Neutrophil (primary cell): ENCODE data around the gene OSBPL2.

ENCODE experiments used
- H3K27ac ChIP-seq: fragments of 200-600 bp; sonication (generic); 2 replicates; pipeline ENCODE4 v1.5.1; 2016; ENCODE audit warnings: mild to moderate bottlenecking, moderate library complexity
- H3K27me3 ChIP-seq: fragments of 200-600 bp; sonication (generic); 2 replicates; pipeline ENCODE4 v1.6.0; 2016; ENCODE audit warnings: mild to moderate bottlenecking
- H3K36me3 ChIP-seq: fragments of 200-600 bp; sonication (generic); 2 replicates; pipeline ENCODE4 v1.5.1; 2017
- H3K4me1 ChIP-seq, 2 experiments: fragments of 200-600 bp in 1 of 2; sonication (generic) in 1 of 2; 1 replicate in 1 of 2; 2 replicates in 1 of 2; pipeline versions ENCODE4 v1.5.1 to v1.6.1; 2013 to 2016; ENCODE audit warnings: low read depth in 1 of 2, low read length in 1 of 2, mild to moderate bottlenecking in 1 of 2, moderate library complexity in 1 of 2; ENCODE audit not compliant: control insufficient read depth in 1 of 2, insufficient read depth in 1 of 2
- H3K4me3 ChIP-seq, 2 experiments: fragments of 200-600 bp in 1 of 2; sonication (generic) in 1 of 2; 1 replicate in 1 of 2; 2 replicates in 1 of 2; pipeline ENCODE4 v1.5.1; 2013 to 2016; ENCODE audit warnings: low read depth in 1 of 2, low read length in 1 of 2, mild to moderate bottlenecking in 1 of 2, moderate library complexity in 1 of 2
- H3K9me3 ChIP-seq: fragments of 200-600 bp; sonication (generic); 2 replicates; pipeline ENCODE4 v1.5.1; 2016
- TF ChIP-seq, protein P1 (sequence below): fragments of 200-600 bp; sonication (generic); IDR thresholded peaks from 2 replicates; pipeline ENCODE4 v1.5.1; 2016; ENCODE audit warnings: antibody characterized with exemption

Gene OSBPL2

DNA sequence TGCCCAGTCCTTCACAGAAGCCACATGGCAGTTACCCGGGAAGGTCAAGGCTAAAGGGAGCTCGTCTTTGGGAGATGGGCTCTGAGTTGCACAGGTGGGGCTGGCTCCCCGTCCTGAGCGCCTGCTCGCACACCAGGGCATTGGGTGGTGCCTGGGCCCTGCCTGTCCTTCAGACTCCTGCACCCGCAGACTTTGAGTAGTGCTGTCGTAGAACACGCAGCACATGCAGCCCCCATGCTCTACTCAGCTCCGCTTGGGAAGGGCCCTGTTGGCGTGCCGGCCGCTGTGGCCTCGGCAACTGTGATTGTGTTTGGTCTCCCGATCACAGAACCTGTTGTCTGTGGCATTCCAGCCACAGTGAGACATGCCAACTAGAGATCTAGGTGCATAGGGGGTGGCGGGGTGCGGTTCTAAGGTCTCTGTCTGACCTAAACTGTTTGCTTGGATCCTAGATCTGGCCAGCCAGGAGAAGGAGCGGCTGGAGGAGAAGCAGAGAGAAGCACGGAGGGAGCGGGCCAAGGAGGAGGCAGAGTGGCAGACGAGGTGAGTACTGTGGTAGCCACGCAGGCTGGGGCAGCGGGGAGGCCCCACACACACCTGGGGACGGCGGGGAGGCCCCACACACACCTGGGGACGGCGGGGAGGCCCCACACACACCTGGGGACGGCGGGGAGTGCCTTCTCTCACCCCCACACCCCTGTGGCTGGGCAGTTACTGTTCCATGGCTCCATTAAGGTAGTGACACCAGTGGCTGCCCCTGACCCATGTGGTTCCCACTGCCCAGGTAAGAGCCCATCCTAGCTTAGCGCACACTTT is 53.1 kb downstream of the OSBPL2 start:
- TF ChIP-seq, protein P1, sequence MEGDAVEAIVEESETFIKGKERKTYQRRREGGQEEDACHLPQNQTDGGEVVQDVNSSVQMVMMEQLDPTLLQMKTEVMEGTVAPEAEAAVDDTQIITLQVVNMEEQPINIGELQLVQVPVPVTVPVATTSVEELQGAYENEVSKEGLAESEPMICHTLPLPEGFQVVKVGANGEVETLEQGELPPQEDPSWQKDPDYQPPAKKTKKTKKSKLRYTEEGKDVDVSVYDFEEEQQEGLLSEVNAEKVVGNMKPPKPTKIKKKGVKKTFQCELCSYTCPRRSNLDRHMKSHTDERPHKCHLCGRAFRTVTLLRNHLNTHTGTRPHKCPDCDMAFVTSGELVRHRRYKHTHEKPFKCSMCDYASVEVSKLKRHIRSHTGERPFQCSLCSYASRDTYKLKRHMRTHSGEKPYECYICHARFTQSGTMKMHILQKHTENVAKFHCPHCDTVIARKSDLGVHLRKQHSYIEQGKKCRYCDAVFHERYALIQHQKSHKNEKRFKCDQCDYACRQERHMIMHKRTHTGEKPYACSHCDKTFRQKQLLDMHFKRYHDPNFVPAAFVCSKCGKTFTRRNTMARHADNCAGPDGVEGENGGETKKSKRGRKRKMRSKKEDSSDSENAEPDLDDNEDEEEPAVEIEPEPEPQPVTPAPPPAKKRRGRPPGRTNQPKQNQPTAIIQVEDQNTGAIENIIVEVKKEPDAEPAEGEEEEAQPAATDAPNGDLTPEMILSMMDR, result no peak
- no peak overlapping the region for H3K27ac ChIP-seq
- H3K9me3 ChIP-seq, result peaks cover 5% of the 10 kb centered on the region
- no peak overlapping the region for H3K4me3 ChIP-seq
- H3K36me3 ChIP-seq, result peaks cover 100% of the 10 kb centered on the region
- no peaks in the 10 kb centered on the region for H3K4me1 ChIP-seq
- H3K27me3 ChIP-seq, result no peaks in the 10 kb centered on the region

DNA sequence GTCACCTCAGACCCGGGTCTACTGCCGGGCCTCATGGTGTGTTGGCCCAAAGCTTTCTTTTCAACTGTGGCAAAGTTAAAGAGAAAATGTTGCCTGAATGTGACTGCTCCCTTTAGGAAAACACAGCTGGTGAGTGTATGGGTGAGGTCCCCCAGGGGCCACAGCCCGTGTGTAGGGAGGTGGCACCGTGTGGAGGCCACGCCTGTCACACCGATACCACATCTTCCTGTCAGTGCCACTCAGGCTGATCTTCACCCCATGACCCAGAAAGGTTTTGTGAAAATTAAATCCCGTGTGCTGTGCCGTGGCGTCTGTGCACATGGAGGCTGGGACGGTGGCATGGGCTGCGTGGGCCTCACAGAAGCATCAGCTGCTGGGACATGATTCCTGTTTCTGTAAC is 53.8 kb downstream of the OSBPL2 start:
- Histone ChIP-seq H3K27me3 (no peaks in the 10 kb centered on the region), H3K9me3 (peaks cover 5% of the 10 kb centered on the region), H3K27ac (no peak overlapping the region), H3K4me3 (no peak overlapping the region), H3K4me1 (no peaks in the 10 kb centered on the region), H3K36me3 (peaks cover 100% of the 10 kb centered on the region)
- TF ChIP-seq, protein P1, result no peak

DNA sequence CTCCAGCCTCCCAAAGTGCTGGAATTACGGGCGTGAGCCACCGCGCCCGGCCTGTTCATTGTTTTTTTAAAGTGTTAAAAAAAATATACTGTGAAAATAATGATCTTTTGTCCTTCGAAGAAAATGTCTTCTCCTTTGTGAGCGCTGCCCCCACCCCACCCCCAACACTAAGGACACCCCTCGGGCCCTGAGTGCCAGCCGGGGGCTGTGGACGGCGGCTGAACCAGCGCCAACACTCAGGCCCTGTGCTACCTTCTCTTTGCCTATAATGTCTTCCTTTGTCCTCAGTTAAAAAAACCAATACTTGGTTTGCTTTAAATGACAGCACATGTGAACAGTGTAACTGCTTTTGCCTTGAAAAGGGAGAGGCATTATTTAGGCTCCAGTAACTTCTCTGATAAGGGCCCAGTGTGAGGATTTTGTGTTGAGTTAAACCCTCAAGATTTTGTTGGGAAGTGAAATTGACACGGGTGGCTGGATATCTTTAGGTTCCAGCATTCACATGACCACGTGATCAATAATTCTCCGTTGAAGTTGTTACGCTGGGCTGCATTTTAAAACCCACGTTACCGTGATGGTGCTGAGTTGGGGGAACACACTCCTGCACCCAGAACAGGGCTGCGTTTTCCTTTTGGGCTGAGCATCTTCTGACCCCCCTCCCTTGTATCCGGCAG is 54.9 kb downstream of the OSBPL2 start:
- Histone ChIP-seq H3K9me3 (peaks cover 5% of the 10 kb centered on the region), H3K4me3 (no peak overlapping the region), H3K27ac (peak overlapping the region; percentile 11), H3K27me3 (no peaks in the 10 kb centered on the region), H3K36me3 (peaks cover 100% of the 10 kb centered on the region), H3K4me1 (no peaks in the 10 kb centered on the region)
- TF ChIP-seq, protein P1, result no peak

- Histone ChIP-seq H3K36me3 (peaks cover 100% of the 10 kb centered on the region), H3K27me3 (no peaks in the 10 kb centered on the region), H3K9me3 (peaks cover 5% of the 10 kb centered on the region), H3K4me3 (no peak overlapping the region), H3K4me1 (no peaks in the 10 kb centered on the region), H3K27ac (peak overlapping the region; percentile 11)
- TF ChIP-seq, protein P1, result no peak
These were observed 55.6 kb downstream of the OSBPL2 start for GRCh38 chr20:62293946-62294345.

DNA sequence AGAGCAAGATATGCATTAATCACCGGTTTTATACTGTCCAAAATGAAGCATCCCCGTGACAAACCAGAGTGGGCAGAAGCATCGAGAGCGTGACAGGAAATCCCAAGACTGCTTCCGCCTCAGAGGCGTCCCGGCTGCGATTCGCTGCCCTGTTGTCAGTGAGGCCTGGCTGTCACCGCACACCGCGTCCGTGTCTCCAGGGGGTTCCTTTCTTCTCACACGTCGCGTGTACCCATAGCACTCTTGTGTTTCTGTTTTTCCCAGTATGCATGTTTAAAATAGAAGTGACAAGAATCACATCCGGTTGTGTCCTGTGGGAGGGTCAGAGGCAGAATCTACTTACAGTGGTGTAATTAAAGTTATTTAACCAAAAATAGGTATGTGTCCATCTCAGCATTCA is 56.2 kb downstream of the OSBPL2 start:
- TF ChIP-seq, protein P1, result no peak
- H3K4me1 ChIP-seq, result no peaks in the 10 kb centered on the region
- H3K4me3 ChIP-seq, result no peak overlapping the region
- no peaks in the 10 kb centered on the region for H3K27me3 ChIP-seq
- H3K27ac ChIP-seq, result peak overlapping the region; percentile 11
- H3K36me3 ChIP-seq, result peaks cover 100% of the 10 kb centered on the region
- H3K9me3 ChIP-seq, result peaks cover 5% of the 10 kb centered on the region
